GM18526 (cell line): ENCODE measurements around the gene APOL4.

ENCODE experiments used
- POLR2A ChIP-seq: IDR thresholded peaks from 3 replicates; pipeline ENCODE4 v1.6.1; 2011; ENCODE audit not compliant: insufficient read length; ENCODE audit errors: extremely low read depth

APOL4 gene

GRCh38 chr22:36171941-36172340 is 29.7 kb downstream of the APOL4 start:
- no peak for TF ChIP-seq POLR2A

- TF ChIP-seq POLR2A: no peak
Observed at GRCh38 chr22:36166518-36167220, 34.9 kb downstream of the APOL4 start.

GRCh38 chr22:36166086-36166485 is 35.5 kb downstream of the APOL4 start:
- TF ChIP-seq POLR2A: no peak

DNA sequence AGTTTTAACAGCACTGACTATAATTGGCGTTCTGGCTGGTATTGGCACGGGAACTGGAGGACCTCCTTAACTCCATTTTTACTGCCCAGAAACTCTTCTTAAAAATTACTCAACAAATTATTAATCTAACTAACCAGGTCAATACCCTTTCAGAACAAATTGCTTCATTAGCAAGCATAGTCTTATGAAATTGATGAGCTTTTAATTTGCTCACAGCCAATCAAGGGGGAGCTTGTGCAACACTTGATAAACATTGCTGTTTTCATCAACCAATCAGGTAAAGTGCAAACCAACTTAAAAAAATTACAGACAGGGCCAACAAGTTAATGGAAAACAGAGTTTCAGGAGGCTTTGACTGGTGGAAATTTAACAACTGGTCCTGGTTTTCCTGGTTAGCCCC is 36.5 kb downstream of the APOL4 start:
- TF ChIP-seq POLR2A: no peak

DNA sequence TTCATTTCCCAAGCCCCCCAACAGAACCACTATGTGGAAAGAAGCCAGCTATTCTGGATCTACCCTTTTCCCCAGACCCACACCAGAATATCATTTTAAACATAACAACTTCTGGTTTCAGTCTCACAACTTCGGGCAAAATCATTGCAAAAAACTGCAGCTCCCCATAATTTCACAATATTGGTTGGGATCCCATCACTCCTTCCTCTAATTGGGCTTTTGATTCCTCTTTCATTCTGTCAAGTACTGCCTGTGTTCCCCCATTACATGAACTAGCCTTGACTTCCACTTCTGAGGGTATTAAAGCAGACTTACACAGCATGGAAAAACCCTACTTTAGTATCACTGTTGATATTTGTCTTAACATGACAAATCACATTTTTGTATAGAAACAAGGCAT is 37.0 kb downstream of the APOL4 start:
- TF ChIP-seq POLR2A: no peak

GRCh38 chr22:36163497-36163896 is 38.1 kb downstream of the APOL4 start:
- no peak for TF ChIP-seq POLR2A

DNA sequence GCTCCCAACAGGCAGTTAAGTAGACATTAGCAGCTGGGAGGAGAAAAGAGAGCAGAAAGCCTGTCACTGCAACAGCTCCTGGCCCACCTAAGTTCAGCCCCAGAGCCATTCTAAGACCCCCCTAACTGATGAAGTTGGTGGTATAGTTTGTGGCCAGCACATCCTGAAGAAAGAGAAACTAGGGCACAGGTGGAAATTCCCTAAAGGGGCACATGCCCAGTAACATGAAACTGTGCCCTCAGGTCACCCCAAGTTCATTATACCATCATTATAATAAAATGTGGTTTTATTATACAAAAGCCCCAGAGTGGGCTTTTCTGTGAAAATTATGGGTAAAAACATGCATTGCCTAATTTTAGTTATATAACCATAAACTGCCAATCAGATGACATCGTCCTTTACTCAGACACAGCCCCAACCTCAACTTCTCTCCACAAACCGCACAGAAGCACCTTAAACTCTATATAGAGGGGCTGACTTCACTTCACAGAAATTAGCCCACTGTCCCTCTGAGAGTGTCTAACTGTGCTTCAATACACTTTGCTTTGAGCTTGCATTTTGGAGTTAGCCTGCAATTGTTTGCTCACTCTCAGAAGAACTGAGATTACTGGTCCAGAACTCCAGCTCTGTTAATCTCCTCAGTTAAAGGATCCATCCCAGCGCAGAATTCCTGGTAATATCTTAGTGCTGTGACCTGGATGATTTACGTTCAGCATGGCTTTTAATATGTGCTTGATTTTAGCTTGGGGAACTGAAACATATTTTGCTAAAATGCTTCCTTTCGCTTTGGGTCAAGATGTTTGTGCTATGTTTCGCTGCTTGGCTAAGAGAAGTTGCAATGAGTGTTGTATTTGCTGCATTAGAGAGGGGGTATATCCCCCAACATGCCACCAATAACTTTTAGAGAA is 39.2 kb downstream of the APOL4 start:
- no peak for TF ChIP-seq POLR2A

DNA sequence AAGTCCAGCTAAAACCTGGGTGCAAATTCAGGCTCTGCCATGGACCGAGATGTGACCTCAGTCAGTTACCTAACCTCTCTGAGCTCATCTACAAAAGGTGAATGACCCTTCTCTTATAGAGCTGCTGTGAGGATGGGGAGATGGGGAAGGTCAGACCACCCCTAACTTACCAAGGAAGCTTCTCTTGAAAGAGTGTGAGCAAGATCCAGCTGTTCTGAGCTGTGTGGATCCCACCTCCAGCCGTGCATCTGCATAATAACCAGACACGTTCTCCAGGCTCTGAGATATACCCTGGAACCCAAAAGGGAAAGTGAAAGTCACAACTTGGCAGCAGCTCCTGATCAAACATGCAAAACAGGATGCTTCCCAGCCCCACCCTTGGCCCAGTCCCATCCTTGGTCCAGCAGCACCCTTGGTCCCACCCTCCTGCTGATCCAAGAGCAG is 41.1 kb downstream of the APOL4 start, which contains the start of gene APOL3:
APOL3 (minus strand) TSS at position 257 of the 444 bp plus-strand sequence. CDS start 11,700 bp downstream, outside the sequence.
- TF ChIP-seq POLR2A: peak; percentile 51

GRCh38 chr22:36156515-36157419 is 44.8 kb downstream of the APOL4 start:
- no peak for TF ChIP-seq POLR2A

GRCh38 chr22:36156119-36156514 is 45.5 kb downstream of the APOL4 start:
- no peak for TF ChIP-seq POLR2A

DNA sequence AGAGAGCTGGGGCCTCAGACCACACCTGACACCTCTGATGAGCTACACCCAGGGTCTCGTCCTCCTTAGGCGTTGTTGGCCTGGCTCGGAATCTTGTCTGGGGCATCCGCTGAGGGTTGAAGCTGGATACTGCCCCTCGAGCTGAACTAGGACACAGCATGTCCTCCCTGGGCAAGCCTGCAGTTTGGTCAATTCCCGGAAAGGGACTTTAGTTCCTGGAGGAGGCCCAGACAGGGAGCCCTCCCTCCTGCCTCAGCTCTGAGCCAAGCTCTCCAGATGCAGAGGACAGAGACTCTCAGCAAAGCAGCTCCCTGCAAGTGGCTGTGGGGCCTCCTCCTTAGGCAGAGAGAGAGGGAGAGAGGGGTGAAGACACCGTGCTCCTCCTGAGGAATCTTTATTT is 45.9 kb downstream of the APOL4 start:
- no peak for TF ChIP-seq POLR2A

DNA sequence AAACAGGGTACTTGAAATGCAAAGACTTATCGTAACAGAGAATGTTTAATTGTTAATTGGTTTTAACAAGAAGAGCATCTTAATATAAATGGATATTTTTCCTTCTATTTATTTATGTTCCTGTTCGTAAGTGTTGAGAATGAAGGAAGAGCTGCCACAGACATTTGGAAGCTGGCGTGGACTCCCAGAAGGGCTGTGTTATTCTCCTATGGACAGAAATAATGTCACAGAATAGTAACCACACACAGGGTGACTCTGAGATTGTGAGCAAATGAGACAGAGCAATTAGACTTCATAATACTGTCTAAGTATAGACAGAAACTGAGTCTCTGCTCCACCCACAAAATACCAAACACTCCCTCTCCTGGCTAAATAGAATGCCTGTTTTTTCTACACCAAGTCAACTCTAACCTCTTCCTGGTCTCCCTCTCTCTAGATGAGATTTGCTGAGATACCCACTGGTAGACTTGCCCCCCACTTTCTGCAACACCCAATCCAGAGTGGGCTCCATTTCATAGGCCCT is 47.1 kb downstream of the APOL4 start:
- TF ChIP-seq POLR2A: no peak

DNA sequence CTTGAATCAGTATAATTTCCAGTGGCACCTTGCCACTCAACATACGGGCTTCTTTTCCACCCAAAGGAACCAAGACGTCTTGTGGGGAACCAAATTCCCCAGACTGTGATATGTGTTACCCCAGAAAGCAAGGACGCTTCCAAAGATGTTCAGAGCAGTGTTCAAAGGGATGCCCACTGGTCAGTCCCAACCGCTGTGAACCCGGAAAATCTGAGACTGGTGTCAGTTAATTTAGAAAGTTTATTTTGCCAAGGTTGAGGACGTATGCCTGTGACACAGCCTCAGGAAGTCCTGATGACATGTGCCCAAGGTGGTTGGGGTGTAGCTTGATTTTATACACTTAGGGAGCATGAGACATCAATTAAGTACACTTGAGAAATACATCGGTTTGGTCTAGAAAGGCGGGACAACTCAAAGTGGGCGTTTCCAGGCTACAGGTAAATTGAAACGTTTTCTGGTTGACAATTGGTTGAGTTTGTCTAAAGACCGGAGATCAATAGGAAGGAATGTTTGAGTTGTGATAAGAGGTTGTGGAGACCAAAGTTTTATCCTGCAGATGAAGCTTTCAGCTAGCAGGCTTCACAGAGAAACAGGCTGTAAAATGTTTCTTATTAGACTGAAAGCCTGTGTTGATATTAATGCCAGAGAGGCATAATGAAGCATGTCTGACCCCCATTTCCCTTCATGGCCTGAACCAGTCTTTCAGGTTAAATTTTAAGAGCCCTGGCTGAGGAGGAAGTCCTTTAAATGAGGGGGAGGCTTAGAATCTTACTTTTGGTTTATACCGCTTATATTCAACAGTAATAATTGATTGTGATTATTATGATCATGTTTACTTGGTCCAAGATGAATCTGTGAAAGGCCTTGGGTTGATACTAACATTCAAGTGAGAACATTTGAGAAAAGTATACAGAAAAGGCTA is 47.8 kb downstream of the APOL4 start:
- TF ChIP-seq POLR2A: no peak

- no peak for TF ChIP-seq POLR2A
Observed at GRCh38 chr22:36152088-36152487, 49.5 kb downstream of the APOL4 start.
